Measurements from ENCODE around the gene HPX. TPM values are rescaled to one million over a fixed set of nuclear protein-coding genes. Genes with fewer than 3 reads are reported as not detected.

Gene HPX
- total RNA-seq, 1 experiment from 2014 or later: 0.75 TPM

- Mint-ChIP-seq H3K27me3 (ENCODE audit: insufficient read depth, unreplicated experiment) (no peaks in the 10 kb centered on the region), H3K9me3 (ENCODE audit: unreplicated experiment) (no peaks in the 10 kb centered on the region), H3K36me3 (ENCODE audit: insufficient read depth, unreplicated experiment) (no peaks in the 10 kb centered on the region), H3K4me3 (ENCODE audit: unreplicated experiment) (no peak overlapping the region), H3K4me1 (ENCODE audit: insufficient read depth, unreplicated experiment) (no peaks in the 10 kb centered on the region), H3K27ac (ENCODE audit: low read depth, unreplicated experiment) (no peak overlapping the region)
- intact Hi-C loops (cut with micrococcal nuclease): loop anchor here (1.0 kb wide), 1 partner anchor 66 kb away; no protein-coding TSS in a partner anchor
- ChIA-PET POLR2A (no interaction called here), CTCF (interaction anchor here (0.6 to 14.6 kb wide), 11 partner anchors 9 to 395 kb away, joined by 3 to 469 read pairs (median 4); no protein-coding TSS in a partner anchor)
- DNase-seq (ENCODE audit: unreplicated experiment): peak; percentile 64
- BruUV-seq (replicated peaks): no TSS peak
- peak; percentile 46 for TF ChIP-seq CTCF (IDR thresholded peaks at IDR 0.05; ENCODE audit: unreplicated experiment)
Measured at GRCh38 chr11:6438979-6439571, 1.7 kb downstream of the HPX start.

GRCh38 chr11:6437993-6438392 lies 2.8 kb downstream of the HPX start:
- TF ChIP-seq CTCF (IDR thresholded peaks at IDR 0.05; ENCODE audit: unreplicated experiment): no peak
- H3K27ac Mint-ChIP-seq (ENCODE audit: low read depth, unreplicated experiment): no peak overlapping the region
- no peaks in the 10 kb centered on the region for H3K27me3 Mint-ChIP-seq (ENCODE audit: insufficient read depth, unreplicated experiment)
- no peaks in the 10 kb centered on the region for H3K4me1 Mint-ChIP-seq (ENCODE audit: insufficient read depth, unreplicated experiment)
- CTCF ChIA-PET: interaction anchor here (1.2 to 14.6 kb wide), 4 partner anchors 18 to 84 kb away, joined by 4 to 469 read pairs (median 5); no protein-coding TSS in a partner anchor
- H3K36me3 Mint-ChIP-seq (ENCODE audit: insufficient read depth, unreplicated experiment): no peaks in the 10 kb centered on the region
- H3K4me3 Mint-ChIP-seq (ENCODE audit: unreplicated experiment): no peak overlapping the region
- BruUV-seq (replicated peaks): no TSS peak
- POLR2A ChIA-PET: no interaction called here
- intact Hi-C loops (cut with micrococcal nuclease): no loop called here
- no peak for DNase-seq (ENCODE audit: unreplicated experiment)
- no peaks in the 10 kb centered on the region for H3K9me3 Mint-ChIP-seq (ENCODE audit: unreplicated experiment)

- Mint-ChIP-seq H3K4me3 (ENCODE audit: unreplicated experiment) (no peak overlapping the region), H3K27ac (ENCODE audit: low read depth, unreplicated experiment) (no peak overlapping the region), H3K9me3 (ENCODE audit: unreplicated experiment) (no peaks in the 10 kb centered on the region), H3K36me3 (ENCODE audit: insufficient read depth, unreplicated experiment) (no peaks in the 10 kb centered on the region), H3K4me1 (ENCODE audit: insufficient read depth, unreplicated experiment) (peaks cover 5% of the 10 kb centered on the region), H3K27me3 (ENCODE audit: insufficient read depth, unreplicated experiment) (no peaks in the 10 kb centered on the region)
- no TSS peak for BruUV-seq (replicated peaks)
- TF ChIP-seq CTCF (IDR thresholded peaks at IDR 0.05; ENCODE audit: unreplicated experiment): no peak
- intact Hi-C loops (cut with micrococcal nuclease): no loop called here
- CTCF ChIA-PET: interaction anchor here (0.7 to 14.6 kb wide), 5 partner anchors 12 to 83 kb away, joined by 3 to 469 read pairs (median 4); no protein-coding TSS in a partner anchor
- no peak for DNase-seq (ENCODE audit: unreplicated experiment)
- POLR2A ChIA-PET: no interaction called here
Measured at GRCh38 chr11:6437423-6437822, 3.4 kb downstream of the HPX start.

GRCh38 chr11:6433998-6434660 lies 6.7 kb downstream of the HPX start:
- Mint-ChIP-seq H3K27ac (ENCODE audit: low read depth, unreplicated experiment) (no peak overlapping the region), H3K27me3 (ENCODE audit: insufficient read depth, unreplicated experiment) (no peaks in the 10 kb centered on the region), H3K4me3 (ENCODE audit: unreplicated experiment) (no peak overlapping the region), H3K4me1 (ENCODE audit: insufficient read depth, unreplicated experiment) (peaks cover 12% of the 10 kb centered on the region), H3K36me3 (ENCODE audit: insufficient read depth, unreplicated experiment) (no peaks in the 10 kb centered on the region), H3K9me3 (ENCODE audit: unreplicated experiment) (no peaks in the 10 kb centered on the region)
- no peak for TF ChIP-seq CTCF (IDR thresholded peaks at IDR 0.05; ENCODE audit: unreplicated experiment)
- POLR2A ChIA-PET: no interaction called here
- BruUV-seq (replicated peaks): no TSS peak
- intact Hi-C loops (cut with micrococcal nuclease): no loop called here
- DNase-seq (ENCODE audit: unreplicated experiment): no peak
- CTCF ChIA-PET: interaction anchor here (0.6 to 6.9 kb wide), 5 partner anchors 9 to 1137 kb away, joined by 3 to 55 read pairs (median 10); partner anchors contain the start of gene HPX
